Occipital lobe (tissue), 2 donors: ENCODE data around the gene TGFA. TPM values are rescaled to one million over a fixed set of nuclear protein-coding genes. Genes with fewer than 3 reads are reported as not detected.

ENCODE experiments used
- DNase-seq: peaks from one replicate; lab custom pipeline; 2025; lab: John Stamatoyannopoulos, UW
- total RNA-seq: library from RNA; depleted of rRNA; stranded (reverse); fragments of >200 nt; gene quantifications from one replicate; pipeline ENCODE4 v1.2.3, GENCODE V29; 2014

Gene TGFA
- total RNA-seq, result 14.2 TPM

GRCh38 chr2:70553584-70554337 is at the start of gene TGFA:
Gene TGFA (minus strand): TSS chr2:70553826. CDS start chr2:70553767, 59 bp downstream.
- peak; percentile 69 for DNase-seq

GRCh38 chr2:70603066-70603465 is 49.4 kb upstream of the TGFA start:
- DNase-seq, result no peak

- DNase-seq, result no peak
Measured at GRCh38 chr2:70598197-70598596, 44.6 kb upstream of the TGFA start.

GRCh38 chr2:70596739-70597138 is 43.1 kb upstream of the TGFA start:
- DNase-seq, result no peak

- DNase-seq, result no peak
Measured at GRCh38 chr2:70596293-70596692, 42.7 kb upstream of the TGFA start.

- no peak for DNase-seq
Measured at GRCh38 chr2:70583091-70583490, 29.5 kb upstream of the TGFA start.

- DNase-seq, result no peak
Measured at GRCh38 chr2:70580352-70580751, 26.7 kb upstream of the TGFA start.

- DNase-seq, result no peak
Measured at GRCh38 chr2:70574618-70575017, 21.0 kb upstream of the TGFA start.

- no peak for DNase-seq
Measured at GRCh38 chr2:70574109-70574508, 20.5 kb upstream of the TGFA start.

GRCh38 chr2:70570041-70570661 is 16.5 kb upstream of the TGFA start:
- DNase-seq, result no peak

GRCh38 chr2:70569559-70569958 is 15.9 kb upstream of the TGFA start:
- DNase-seq, result no peak

- no peak for DNase-seq
Measured at GRCh38 chr2:70566906-70567305, 13.3 kb upstream of the TGFA start.

- no peak for DNase-seq
Measured at GRCh38 chr2:70566464-70566863, 12.8 kb upstream of the TGFA start.

- DNase-seq, result peak; percentile 60
Measured at GRCh38 chr2:70565039-70565731, 11.6 kb upstream of the TGFA start.

- no peak for DNase-seq
Measured at GRCh38 chr2:70561893-70562292, 8.3 kb upstream of the TGFA start.

- DNase-seq, result no peak
Measured at GRCh38 chr2:70560442-70560841, 6.8 kb upstream of the TGFA start.

- no peak for DNase-seq
Measured at GRCh38 chr2:70560040-70560439, 6.4 kb upstream of the TGFA start.

- DNase-seq, result no peak
Measured at GRCh38 chr2:70558195-70558808, 4.7 kb upstream of the TGFA start.

- DNase-seq, result no peak
Measured at GRCh38 chr2:70557171-70557838, 3.7 kb upstream of the TGFA start.

GRCh38 chr2:70556608-70557007 is 3.0 kb upstream of the TGFA start:
- no peak for DNase-seq

- no peak for DNase-seq
Measured at GRCh38 chr2:70554338-70554892, 789 bp upstream of the TGFA start.

GRCh38 chr2:70553334-70553583 is 367 bp downstream of the TGFA start:
- peak; percentile 11 for DNase-seq
